ENCODE results near the gene SUMO2. TPM values are rescaled to one million over a fixed set of nuclear protein-coding genes. Genes with fewer than 3 reads are reported as not detected.
"Not testable (repeated sequence)": the region's sequence is repeated elsewhere in the genome, so short reads cannot be mapped to it uniquely, and the experiment has no call there.

The SUMO2 gene
- polyA plus RNA-seq, 1 donor (not counting 4 experiments of a cell fraction or from before 2014, with no cell fraction given), result 393 TPM

DNA sequence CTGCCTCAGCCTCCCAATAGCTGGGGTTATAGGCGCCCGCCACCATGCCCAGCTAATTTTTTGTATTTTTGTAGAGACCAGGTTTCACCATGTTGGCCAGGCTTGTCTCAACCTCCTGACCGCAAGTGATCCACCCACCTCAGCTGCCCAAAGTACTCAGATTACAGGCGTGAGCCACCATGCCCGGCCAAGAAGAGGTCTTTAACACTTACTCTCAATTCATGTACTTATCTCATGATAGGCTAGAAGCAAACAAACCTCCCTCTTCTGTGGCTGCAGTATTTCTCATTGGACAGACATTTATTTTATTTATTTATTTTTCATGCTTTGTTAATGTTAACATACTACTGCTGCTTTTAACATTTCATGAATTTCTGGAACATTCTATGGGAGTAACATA, 44.2 kb downstream of the SUMO2 start:
- no peak overlapping the region for H3K9ac ChIP-seq (ENCODE audit: control insufficient read depth, extremely low read depth, insufficient read depth, low read length)
- dilution Hi-C loops (cut with MboI; ENCODE audit: extremely low pct_ligation_motif_present, low sequenced_read_pairs), result no loop called here
- no peak overlapping the region for H3K4me2 ChIP-seq (ENCODE audit: control insufficient read depth, extremely low read depth, insufficient read depth, low read depth, low read length)
- peaks cover 23 to 35% of the 10 kb centered on the region in 2 experiments for H3K36me3 ChIP-seq (ENCODE audit: control insufficient read depth in 2 of 2, extremely low read depth in 1 of 2, insufficient read depth in 2 of 2, low read length in 2 of 2)
- peaks cover 2% of the 10 kb centered on the region for H3K4me1 ChIP-seq (ENCODE audit: control insufficient read depth, extremely low read depth, insufficient read depth, low read length)
- no peaks in the 10 kb centered on the region for H3K9me1 ChIP-seq (ENCODE audit: control insufficient read depth, extremely low read depth, insufficient read depth, low read length)
- DNase-seq (ENCODE audit: low read depth, low spot score), result no peak
- no peak for TF ChIP-seq EZH2 (IDR thresholded peaks at IDR 0.05; ENCODE audit: low read length)
- TF ChIP-seq, protein P1, sequence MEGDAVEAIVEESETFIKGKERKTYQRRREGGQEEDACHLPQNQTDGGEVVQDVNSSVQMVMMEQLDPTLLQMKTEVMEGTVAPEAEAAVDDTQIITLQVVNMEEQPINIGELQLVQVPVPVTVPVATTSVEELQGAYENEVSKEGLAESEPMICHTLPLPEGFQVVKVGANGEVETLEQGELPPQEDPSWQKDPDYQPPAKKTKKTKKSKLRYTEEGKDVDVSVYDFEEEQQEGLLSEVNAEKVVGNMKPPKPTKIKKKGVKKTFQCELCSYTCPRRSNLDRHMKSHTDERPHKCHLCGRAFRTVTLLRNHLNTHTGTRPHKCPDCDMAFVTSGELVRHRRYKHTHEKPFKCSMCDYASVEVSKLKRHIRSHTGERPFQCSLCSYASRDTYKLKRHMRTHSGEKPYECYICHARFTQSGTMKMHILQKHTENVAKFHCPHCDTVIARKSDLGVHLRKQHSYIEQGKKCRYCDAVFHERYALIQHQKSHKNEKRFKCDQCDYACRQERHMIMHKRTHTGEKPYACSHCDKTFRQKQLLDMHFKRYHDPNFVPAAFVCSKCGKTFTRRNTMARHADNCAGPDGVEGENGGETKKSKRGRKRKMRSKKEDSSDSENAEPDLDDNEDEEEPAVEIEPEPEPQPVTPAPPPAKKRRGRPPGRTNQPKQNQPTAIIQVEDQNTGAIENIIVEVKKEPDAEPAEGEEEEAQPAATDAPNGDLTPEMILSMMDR (optimal IDR thresholded peaks at IDR 0.05 in 1 of 3, IDR thresholded peaks at IDR 0.05 in 1 of 3, conservative IDR thresholded peaks at IDR 0.05 in 1 of 3; ENCODE audit: extremely low read depth in 1 of 3, insufficient read depth in 2 of 3, low read length in 3 of 3), result no peak
- peaks cover 10% of the 10 kb centered on the region for H3K79me2 ChIP-seq (ENCODE audit: control insufficient read depth, insufficient read depth, low read length)
- no peaks in the 10 kb centered on the region for H3K27me3 ChIP-seq (ENCODE audit: control insufficient read depth, extremely low read depth, insufficient read depth, low read length)
- no peaks in the 10 kb centered on the region for H3K9me3 ChIP-seq (ENCODE audit: control insufficient read depth, low read depth, low read length)
- no peaks in the 10 kb centered on the region for H4K20me1 ChIP-seq (ENCODE audit: control insufficient read depth, extremely low read depth, insufficient read depth, low read length)
- H3K27ac ChIP-seq (ENCODE audit: control insufficient read depth, insufficient read depth, low read length), result no peak overlapping the region
- no peak overlapping the region for H2AFZ ChIP-seq (ENCODE audit: control insufficient read depth, low read length)
- no peak for FAIRE-seq
- H3K4me3 ChIP-seq (ENCODE audit: control insufficient read depth in 2 of 3, extremely low read depth in 1 of 3, insufficient read depth in 2 of 3, low read depth in 1 of 3, low read length in 3 of 3), result no peak overlapping the region

DNA sequence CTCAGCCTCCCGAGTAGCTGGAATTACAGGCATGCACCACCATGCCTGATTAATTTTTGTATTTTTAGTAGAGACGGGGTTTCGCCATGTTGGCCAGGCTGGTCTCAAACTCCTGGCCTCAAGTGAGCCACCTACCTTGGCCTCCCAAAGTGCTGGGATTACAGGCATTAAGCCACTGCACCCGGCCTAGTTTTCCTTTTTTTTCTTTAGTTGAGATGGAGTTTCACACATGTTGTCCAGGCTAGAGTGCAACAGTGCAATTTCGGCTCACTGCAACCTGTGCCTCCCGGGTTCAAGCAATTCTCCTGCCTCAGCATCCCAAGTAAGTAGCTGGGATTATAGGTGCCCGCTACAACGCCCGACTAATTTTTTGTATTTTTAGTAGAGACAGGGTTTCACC, 45.0 kb downstream of the SUMO2 start:
- H3K4me3 ChIP-seq (ENCODE audit: control insufficient read depth in 2 of 3, extremely low read depth in 1 of 3, insufficient read depth in 2 of 3, low read depth in 1 of 3, low read length in 3 of 3); dilution Hi-C loops (cut with MboI; ENCODE audit: extremely low pct_ligation_motif_present, low sequenced_read_pairs); H3K27ac ChIP-seq (ENCODE audit: control insufficient read depth, insufficient read depth, low read length); H3K9me3 ChIP-seq (ENCODE audit: control insufficient read depth, low read depth, low read length); H3K9ac ChIP-seq (ENCODE audit: control insufficient read depth, extremely low read depth, insufficient read depth, low read length); H3K27me3 ChIP-seq (ENCODE audit: control insufficient read depth, extremely low read depth, insufficient read depth, low read length); H4K20me1 ChIP-seq (ENCODE audit: control insufficient read depth, extremely low read depth, insufficient read depth, low read length); FAIRE-seq; H3K4me2 ChIP-seq (ENCODE audit: control insufficient read depth, extremely low read depth, insufficient read depth, low read depth, low read length); H3K79me2 ChIP-seq (ENCODE audit: control insufficient read depth, insufficient read depth, low read length); H2AFZ ChIP-seq (ENCODE audit: control insufficient read depth, low read length); H3K4me1 ChIP-seq (ENCODE audit: control insufficient read depth, extremely low read depth, insufficient read depth, low read length); DNase-seq (ENCODE audit: low read depth, low spot score); H3K9me1 ChIP-seq (ENCODE audit: control insufficient read depth, extremely low read depth, insufficient read depth, low read length): not testable (repeated sequence)
- peaks cover 20 to 31% of the 10 kb centered on the region in 2 experiments for H3K36me3 ChIP-seq (ENCODE audit: control insufficient read depth in 2 of 2, extremely low read depth in 1 of 2, insufficient read depth in 2 of 2, low read length in 2 of 2)

DNA sequence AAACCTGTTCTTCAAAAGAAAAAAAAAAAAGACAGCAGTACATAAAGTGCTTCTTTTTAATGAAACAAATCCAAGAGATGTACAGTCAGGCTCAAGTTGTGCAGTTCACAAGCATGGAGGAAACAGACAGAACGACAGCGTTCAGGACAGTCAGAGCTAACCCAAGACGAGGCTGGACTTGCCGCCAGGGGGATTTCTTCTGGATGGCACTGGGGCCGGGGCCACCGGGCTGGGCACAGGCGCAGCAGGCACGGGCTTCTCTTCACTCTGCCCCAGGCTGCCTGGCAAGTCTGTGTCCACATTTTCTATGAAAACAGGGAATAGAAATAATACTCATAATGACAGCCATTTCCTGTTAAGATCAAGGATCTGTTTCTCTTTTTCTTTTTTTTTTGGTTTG, 46.8 kb downstream of the SUMO2 start:
- Histone ChIP-seq H3K36me3 (ENCODE audit: control insufficient read depth in 2 of 2, extremely low read depth in 1 of 2, insufficient read depth in 2 of 2, low read length in 2 of 2) (peaks cover 15 to 21% of the 10 kb centered on the region in 2 experiments), H3K9ac (ENCODE audit: control insufficient read depth, extremely low read depth, insufficient read depth, low read length) (no peak overlapping the region), H3K4me2 (ENCODE audit: control insufficient read depth, extremely low read depth, insufficient read depth, low read depth, low read length) (no peak overlapping the region), H3K4me3 (ENCODE audit: control insufficient read depth in 2 of 3, extremely low read depth in 1 of 3, insufficient read depth in 2 of 3, low read depth in 1 of 3, low read length in 3 of 3) (no peak overlapping the region), H3K79me2 (ENCODE audit: control insufficient read depth, insufficient read depth, low read length) (peaks cover 6% of the 10 kb centered on the region), H2AFZ (ENCODE audit: control insufficient read depth, low read length) (no peak overlapping the region), H3K27ac (ENCODE audit: control insufficient read depth, insufficient read depth, low read length) (no peak overlapping the region), H3K27me3 (ENCODE audit: control insufficient read depth, extremely low read depth, insufficient read depth, low read length) (no peaks in the 10 kb centered on the region), H3K9me3 (ENCODE audit: control insufficient read depth, low read depth, low read length) (no peaks in the 10 kb centered on the region), H3K4me1 (ENCODE audit: control insufficient read depth, extremely low read depth, insufficient read depth, low read length) (peaks cover 5% of the 10 kb centered on the region), H4K20me1 (ENCODE audit: control insufficient read depth, extremely low read depth, insufficient read depth, low read length) (no peaks in the 10 kb centered on the region), H3K9me1 (ENCODE audit: control insufficient read depth, extremely low read depth, insufficient read depth, low read length) (no peaks in the 10 kb centered on the region)
- TF ChIP-seq, protein P1 (optimal IDR thresholded peaks at IDR 0.05 in 1 of 3, IDR thresholded peaks at IDR 0.05 in 1 of 3, conservative IDR thresholded peaks at IDR 0.05 in 1 of 3; ENCODE audit: extremely low read depth in 1 of 3, insufficient read depth in 2 of 3, low read length in 3 of 3), result peak; percentile 23 to 30 (median 30)
- no peak for TF ChIP-seq EZH2 (IDR thresholded peaks at IDR 0.05; ENCODE audit: low read length)
- no peak for FAIRE-seq
- dilution Hi-C loops (cut with MboI; ENCODE audit: extremely low pct_ligation_motif_present, low sequenced_read_pairs), result no loop called here
- no peak for DNase-seq (ENCODE audit: low read depth, low spot score)
